CD4-positive, alpha-beta T cell treated with Interferon alpha-2 for 1 hour (primary cell): Measurements from ENCODE around the gene EXT2.

Experiments used
- DNase-seq, 2 donors: peaks; one replicate each; pipeline ENCODE4 v3.0.0-alpha.2; 2020 to 2022

EXT2 gene

GRCh38 chr11:44136176-44136945 lies 40.9 kb downstream of the EXT2 start:
- no peak for DNase-seq

DNA sequence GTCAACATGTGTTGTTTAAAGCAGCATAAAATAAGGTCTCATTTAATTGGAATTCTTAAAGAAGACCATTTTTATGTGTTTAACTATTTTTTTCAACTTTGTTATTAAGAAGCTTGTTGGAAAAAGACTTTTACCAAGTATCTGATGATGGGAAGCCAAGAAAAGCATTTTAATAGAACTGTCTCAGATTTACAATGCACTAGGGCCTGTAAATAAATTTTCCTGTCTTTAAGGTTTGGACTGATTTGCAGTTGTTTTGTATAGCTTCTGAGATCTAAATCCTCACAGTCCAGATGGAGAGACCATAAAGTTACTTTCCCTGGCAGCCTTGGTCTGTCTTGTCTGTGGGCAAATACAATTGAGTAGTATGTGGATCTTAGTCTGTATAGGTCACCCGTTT lies 41.6 kb downstream of the EXT2 start:
- no peak for DNase-seq

- DNase-seq, result no peak
Measured at GRCh38 chr11:44138286-44138685, 42.8 kb downstream of the EXT2 start.

- DNase-seq, result no peak
Measured at GRCh38 chr11:44138980-44139379, 43.5 kb downstream of the EXT2 start.

- DNase-seq, result no peak
Measured at GRCh38 chr11:44139565-44140330, 44.3 kb downstream of the EXT2 start.

- no peak for DNase-seq
Measured at GRCh38 chr11:44140372-44140771, 44.9 kb downstream of the EXT2 start.

GRCh38 chr11:44140805-44141204 lies 45.3 kb downstream of the EXT2 start:
- no peak for DNase-seq

DNA sequence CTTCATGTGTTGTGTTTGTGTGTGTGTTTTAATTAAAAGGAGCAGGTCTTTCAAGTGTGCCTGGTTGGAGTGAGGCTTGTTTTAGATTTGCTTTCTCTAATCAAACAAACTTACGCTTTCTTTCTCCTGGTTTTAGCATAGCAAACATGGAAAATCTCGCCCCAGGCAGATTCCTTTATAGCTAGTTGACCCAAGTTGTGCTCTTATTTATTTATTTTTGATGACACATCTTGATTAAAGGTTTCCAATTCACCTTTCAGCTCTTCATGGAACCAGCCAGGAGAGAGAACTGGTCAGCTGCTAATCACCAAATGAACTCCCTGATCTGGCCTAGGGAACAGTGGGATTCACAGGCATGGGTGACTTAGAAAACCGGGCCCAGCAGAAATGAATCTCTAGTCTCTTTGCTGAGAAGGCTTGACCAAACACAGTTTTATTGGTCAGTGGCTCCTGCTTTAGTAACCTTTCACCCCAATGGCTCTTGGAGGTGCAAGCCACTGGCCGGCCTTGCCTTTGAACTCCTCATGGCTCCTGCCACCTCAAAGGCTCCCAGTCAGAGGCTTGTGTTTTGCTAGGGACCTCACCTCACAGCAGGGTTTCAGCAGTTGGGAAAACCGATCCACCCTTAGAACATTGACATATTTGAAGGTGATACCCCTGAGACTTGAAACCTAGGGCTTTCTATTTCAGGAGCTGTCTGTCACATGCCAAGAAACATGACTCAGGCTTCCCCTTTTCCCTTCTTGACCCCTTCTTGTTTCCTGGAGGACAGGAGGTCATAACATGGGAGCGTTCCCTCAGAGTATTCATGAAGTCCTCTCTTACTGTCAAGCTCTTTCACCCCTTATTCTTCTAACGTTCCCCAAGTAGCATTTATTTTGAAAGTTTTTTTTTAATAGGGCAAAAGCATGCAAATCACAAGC lies 48.8 kb downstream of the EXT2 start:
- DNase-seq, result no peak

DNA sequence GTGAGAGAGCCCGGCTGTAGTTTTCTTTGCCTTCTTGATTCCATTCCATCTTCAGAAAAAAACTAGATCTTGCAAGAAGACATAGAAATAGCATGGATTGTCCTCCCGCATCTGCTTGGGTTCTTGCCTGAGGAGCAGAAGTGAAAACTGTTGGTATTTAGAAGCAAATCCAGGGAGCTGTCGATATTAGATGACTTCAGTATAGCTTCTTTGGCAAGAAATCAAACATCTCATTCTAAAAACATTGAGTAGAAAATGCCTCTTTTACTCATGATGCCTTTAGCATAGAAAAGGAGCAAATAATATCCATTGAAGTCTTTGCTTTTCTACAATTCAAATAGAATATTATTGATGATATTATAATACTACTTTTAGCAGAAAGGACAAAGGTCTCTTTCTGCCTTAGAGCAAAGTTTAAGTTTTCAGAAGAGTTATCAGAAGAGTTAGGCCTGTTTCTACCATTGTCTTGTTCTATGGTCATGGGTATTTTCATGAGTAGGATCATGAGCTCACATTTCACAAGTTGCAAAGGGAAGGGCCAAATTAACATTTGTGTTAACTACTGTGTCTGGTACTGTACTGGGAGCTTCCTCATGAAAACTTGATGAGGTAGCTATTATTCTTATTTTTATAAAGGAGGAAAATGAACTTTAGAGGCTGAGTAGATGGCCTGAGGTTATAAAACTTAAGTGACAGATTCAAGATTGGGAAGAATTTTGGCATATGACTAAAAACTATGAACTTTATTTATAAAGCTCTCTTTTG lies 49.7 kb downstream of the EXT2 start:
- DNase-seq, result no peak

DNA sequence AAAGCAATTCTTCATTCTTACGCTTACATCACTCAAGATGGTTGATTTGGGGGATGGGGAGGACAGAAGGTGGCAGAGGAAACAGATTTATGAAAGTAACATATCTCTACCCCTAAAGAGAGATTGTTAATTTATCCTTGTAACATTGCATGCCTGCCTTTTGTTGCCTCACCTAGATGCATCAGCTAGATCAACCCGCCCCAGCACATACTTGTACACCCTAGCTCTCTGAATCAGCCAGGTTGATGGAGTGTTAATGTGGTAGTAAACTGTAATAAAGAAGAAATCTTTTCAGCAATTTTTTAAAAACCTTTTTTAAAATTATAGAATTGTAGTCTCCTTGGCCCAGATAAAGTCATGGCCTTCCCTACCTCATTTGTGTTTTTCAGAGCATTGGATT lies 51.5 kb downstream of the EXT2 start:
- no peak for DNase-seq

- DNase-seq, result no peak
Measured at GRCh38 chr11:44147751-44148150, 52.3 kb downstream of the EXT2 start.

DNA sequence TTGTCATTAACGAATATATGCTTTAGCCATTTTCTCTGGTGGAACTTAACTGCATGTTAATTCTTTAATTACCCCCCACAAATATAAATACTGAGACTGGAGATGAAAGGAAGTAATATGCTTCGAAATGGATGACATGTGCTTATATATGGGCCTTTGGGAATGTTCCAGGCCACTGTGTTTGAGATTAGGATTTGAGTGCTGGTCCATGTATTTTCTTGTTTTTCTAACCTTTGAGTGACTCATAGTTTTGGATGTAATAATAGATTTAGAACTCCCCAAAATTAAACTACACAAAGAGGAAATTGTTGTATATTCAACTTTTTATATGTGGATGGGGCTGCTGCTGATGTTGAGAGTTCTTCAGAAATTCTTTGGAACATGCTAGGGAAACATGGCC lies 54.2 kb downstream of the EXT2 start:
- DNase-seq, result no peak

GRCh38 chr11:44150401-44150800 lies 54.9 kb downstream of the EXT2 start:
- DNase-seq, result no peak

GRCh38 chr11:44157019-44157418 lies 61.5 kb downstream of the EXT2 start:
- no peak for DNase-seq

DNA sequence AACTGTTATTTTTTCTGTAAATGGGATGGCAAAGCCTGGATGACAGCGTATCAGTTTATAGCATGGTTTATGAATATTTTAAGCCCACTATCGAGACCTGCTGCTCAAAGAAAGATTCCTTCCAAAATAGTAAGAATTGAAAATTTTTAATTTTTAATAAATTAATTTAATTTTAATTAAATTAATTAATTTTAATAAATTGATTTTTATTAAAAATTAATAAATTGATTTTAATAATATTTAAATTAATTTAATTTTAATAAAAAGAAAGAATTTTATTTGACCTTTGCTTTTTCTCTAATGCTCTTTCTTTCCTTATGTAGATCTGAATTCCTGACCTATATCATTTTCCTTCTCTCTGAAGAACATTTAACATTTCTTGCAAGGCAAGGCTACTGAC lies 62.9 kb downstream of the EXT2 start:
- DNase-seq, result no peak

GRCh38 chr11:44159848-44160721 lies 64.6 kb downstream of the EXT2 start:
- no peak for DNase-seq

GRCh38 chr11:44162004-44162403 lies 66.5 kb downstream of the EXT2 start:
- DNase-seq, result no peak

DNA sequence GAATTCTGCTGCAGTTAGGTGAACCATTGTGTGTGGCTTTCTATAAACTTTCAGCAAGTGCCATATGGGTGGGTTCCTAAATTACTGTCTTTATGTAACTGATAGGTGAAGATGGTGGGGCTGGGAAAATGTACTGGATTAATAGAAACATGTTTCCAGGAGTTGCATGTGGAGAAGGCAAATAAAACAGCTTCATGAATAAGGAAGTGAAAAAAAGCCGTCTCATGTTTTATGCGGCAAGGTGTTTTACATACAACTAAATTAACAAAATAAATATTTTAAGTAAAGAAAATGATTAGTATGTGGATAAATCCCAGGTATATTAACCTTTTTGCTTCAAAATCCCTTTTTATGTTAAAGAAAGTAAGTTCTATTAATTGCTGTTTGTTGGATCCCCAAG lies 67.2 kb downstream of the EXT2 start:
- DNase-seq, result no peak

DNA sequence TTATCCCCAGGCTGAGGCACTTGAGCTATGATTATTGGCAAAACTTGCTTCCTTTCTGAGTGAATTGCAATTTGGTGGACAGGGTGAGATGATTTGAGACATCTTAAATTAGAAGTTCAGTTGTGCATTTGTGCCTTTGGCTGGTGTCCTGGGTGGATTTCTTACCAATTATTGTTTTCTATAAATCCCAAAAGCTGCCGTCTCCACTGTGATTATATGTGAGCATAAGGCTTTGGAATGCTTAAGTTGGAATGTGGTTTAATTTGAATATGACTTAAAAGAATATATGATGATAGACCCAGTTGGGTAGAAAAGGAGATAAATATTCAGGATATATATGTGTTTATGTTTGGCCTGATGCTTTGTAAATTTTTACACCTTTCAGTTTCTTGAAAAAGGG lies 70.0 kb downstream of the EXT2 start:
- DNase-seq, result no peak

GRCh38 chr11:44167046-44167445 lies 71.6 kb downstream of the EXT2 start:
- no peak for DNase-seq

DNA sequence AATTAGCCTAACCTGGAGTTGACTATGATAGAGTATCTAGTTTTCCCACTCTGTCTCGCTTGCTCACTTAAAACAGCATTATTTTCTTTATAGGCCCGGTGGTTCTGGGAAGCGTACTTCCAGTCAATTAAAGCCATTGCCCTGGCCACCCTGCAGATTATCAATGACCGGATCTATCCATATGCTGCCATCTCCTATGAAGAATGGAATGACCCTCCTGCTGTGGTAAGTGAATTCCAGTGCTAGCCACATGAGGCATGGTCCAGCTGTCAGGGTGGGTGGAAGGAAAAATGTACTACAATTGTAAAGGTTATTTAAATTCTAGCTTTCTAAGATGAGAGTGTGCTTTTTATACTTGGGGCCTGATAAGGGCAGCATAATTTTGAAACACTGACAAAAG lies 76.0 kb downstream of the EXT2 start:
- no peak for DNase-seq

DNA sequence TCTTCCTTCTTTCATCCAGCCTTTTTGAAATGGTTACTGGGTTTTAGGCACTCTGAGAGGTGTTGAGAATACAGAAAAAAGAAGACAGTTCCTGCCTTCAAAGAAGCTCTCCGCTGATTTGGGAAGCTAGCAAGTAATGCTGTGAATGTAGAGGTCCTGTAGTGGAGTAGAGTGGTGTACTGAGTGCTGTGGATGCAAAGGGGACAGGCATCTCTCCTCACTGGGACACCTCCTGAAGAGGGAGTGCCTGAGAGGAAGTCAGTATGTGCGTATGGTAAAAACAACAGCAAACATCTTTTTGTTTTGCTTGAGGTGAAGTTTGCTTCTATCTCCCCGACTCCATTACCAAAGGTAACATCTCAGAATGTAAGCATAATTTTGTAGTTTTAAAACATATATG lies 77.5 kb downstream of the EXT2 start:
- DNase-seq, result no peak
